ENCODE measurements around the gene PFDN1. TPM values are rescaled to one million over a fixed set of nuclear protein-coding genes. Genes with fewer than 3 reads are reported as not detected.

PFDN1 gene
- polyA plus RNA-seq, 1 donor from 2014 or later = 147 TPM

DNA sequence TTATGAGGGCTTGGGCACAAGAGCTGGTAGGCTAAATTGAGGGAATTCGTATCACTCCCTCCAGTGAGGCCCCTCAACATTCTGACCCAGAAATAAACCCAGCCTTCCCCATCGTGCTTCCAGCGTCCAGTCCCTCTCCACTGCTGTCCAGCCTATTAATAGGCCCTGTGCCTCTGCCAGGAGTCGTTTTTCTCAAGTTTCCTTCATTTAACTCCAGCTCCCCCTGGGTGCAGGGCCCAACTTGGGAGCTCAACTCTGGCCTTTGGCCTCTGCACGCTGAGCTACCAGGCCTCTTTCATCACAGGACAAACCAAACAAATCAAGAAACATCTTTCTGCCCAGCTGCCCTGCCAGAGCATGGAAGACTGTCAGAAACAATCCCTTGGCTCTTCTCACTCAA is 33.5 kb upstream of the PFDN1 start:
- Histone ChIP-seq H3K27ac (ENCODE audit: low read length) (no peak overlapping the region), H3K9ac (ENCODE audit: low read length) (no peak overlapping the region), H2AFZ (ENCODE audit: low read depth, low read length) (no peak overlapping the region), H3K4me2 (ENCODE audit: low read length) (no peak overlapping the region), H3K9me3 (ENCODE audit: low read length) (no peaks in the 10 kb centered on the region), H3K79me2 (replicated peaks; ENCODE audit: insufficient read depth, low read length) (no peaks in the 10 kb centered on the region), H4K20me1 (ENCODE audit: insufficient read depth) (no peaks in the 10 kb centered on the region), H3K27me3 (ENCODE audit: insufficient read depth, low read depth, low read length) (no peaks in the 10 kb centered on the region), H3K9me2 (ENCODE audit: insufficient read depth, low read length) (no peaks in the 10 kb centered on the region), H3F3A (ENCODE audit: insufficient read depth, low read length, poor library complexity, severe bottlenecking) (no peaks in the 10 kb centered on the region), H3K4me3 (ENCODE audit: low read length) (no peak overlapping the region), H3K36me3 (ENCODE audit: insufficient read depth, low read length) (no peaks in the 10 kb centered on the region)
- TF ChIP-seq EP300 (conservative IDR thresholded peaks at IDR 0.05; ENCODE audit: poor library complexity, severe bottlenecking) = no peak
- TF ChIP-seq CTCF (IDR thresholded peaks at IDR 0.05; ENCODE audit: poor library complexity, severe bottlenecking) = no peak
- no peak for TF ChIP-seq POLR2AphosphoS5 (IDR thresholded peaks at IDR 0.05)
- no peak for TF ChIP-seq RAD21 (conservative IDR thresholded peaks at IDR 0.05)
- no peak for TF ChIP-seq REST (IDR thresholded peaks at IDR 0.05; ENCODE audit: borderline replicate concordance)
- TF ChIP-seq EZH2 (IDR thresholded peaks at IDR 0.05; ENCODE audit: borderline replicate concordance, insufficient read depth, low read length, poor library complexity, severe bottlenecking) = no peak
- TF ChIP-seq SMC3 (conservative IDR thresholded peaks at IDR 0.05; ENCODE audit: poor library complexity) = no peak
- TF ChIP-seq MXI1 (conservative IDR thresholded peaks at IDR 0.05; ENCODE audit: poor library complexity, severe bottlenecking) = no peak
- no peak for TF ChIP-seq TAF1 (IDR thresholded peaks at IDR 0.05; ENCODE audit: low read depth)

DNA sequence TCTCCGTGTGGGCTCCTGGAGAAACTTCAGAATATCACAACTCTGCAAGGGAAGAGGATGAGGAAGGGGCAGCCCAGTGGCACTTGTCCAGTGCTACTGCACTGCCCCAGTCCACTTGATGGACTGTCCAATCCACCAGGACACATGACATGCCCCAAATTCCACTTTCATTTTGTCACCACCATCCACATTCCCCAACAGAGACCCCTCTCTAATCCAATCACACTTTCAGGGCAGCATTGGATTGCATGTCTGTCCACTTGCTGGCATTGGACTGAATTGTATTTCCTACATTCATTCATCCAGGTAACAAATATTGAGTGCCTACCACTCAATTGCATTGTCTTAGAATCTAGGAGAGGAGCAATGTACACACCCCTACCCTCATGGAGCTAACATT is 28.7 kb upstream of the PFDN1 start:
- H3K79me2 ChIP-seq (replicated peaks; ENCODE audit: insufficient read depth, low read length) = no peaks in the 10 kb centered on the region
- H3K27me3 ChIP-seq (ENCODE audit: insufficient read depth, low read depth, low read length) = no peaks in the 10 kb centered on the region
- H3K4me3 ChIP-seq (ENCODE audit: low read length) = no peak overlapping the region
- H3K4me2 ChIP-seq (ENCODE audit: low read length) = no peak overlapping the region
- TF ChIP-seq EP300 (conservative IDR thresholded peaks at IDR 0.05; ENCODE audit: poor library complexity, severe bottlenecking) (no peak), MXI1 (conservative IDR thresholded peaks at IDR 0.05; ENCODE audit: poor library complexity, severe bottlenecking) (no peak), SMC3 (conservative IDR thresholded peaks at IDR 0.05; ENCODE audit: poor library complexity) (no peak), CTCF (IDR thresholded peaks at IDR 0.05; ENCODE audit: poor library complexity, severe bottlenecking) (no peak), REST (IDR thresholded peaks at IDR 0.05; ENCODE audit: borderline replicate concordance) (no peak), EZH2 (IDR thresholded peaks at IDR 0.05; ENCODE audit: borderline replicate concordance, insufficient read depth, low read length, poor library complexity, severe bottlenecking) (no peak), RAD21 (conservative IDR thresholded peaks at IDR 0.05) (no peak), POLR2AphosphoS5 (IDR thresholded peaks at IDR 0.05) (no peak), TAF1 (IDR thresholded peaks at IDR 0.05; ENCODE audit: low read depth) (no peak)
- H2AFZ ChIP-seq (ENCODE audit: low read depth, low read length) = no peak overlapping the region
- no peaks in the 10 kb centered on the region for H3F3A ChIP-seq (ENCODE audit: insufficient read depth, low read length, poor library complexity, severe bottlenecking)
- no peaks in the 10 kb centered on the region for H4K20me1 ChIP-seq (ENCODE audit: insufficient read depth)
- no peaks in the 10 kb centered on the region for H3K9me2 ChIP-seq (ENCODE audit: insufficient read depth, low read length)
- no peaks in the 10 kb centered on the region for H3K36me3 ChIP-seq (ENCODE audit: insufficient read depth, low read length)
- H3K9ac ChIP-seq (ENCODE audit: low read length) = no peak overlapping the region
- H3K9me3 ChIP-seq (ENCODE audit: low read length) = no peaks in the 10 kb centered on the region
- H3K27ac ChIP-seq (ENCODE audit: low read length) = no peak overlapping the region
